Measurements from ENCODE around the gene ARL6IP5.
A peak's percentile ranks its signal among the peaks of the same experiment; 100 is the strongest.

Gene ARL6IP5

DNA sequence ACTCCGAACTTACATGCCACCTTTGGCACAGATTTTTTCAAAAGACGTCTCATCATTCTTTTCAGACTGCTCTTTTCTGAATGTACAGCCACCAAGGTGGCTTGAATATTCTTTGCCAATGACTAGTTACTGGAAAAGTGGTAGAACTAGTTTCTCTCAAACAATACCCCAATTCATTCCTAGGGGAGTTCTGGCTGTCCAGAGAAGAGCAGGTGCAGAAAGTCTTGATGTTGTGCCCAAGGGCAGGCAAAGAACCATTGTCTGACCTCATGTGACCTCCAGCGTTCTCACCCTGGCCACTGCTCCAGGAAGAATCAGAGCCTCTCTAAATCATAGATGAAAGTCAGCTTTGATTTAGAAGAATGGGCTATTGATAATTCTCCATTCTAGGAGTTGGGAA, 32.2 kb downstream of the ARL6IP5 start:
- no peak for DNase-seq (ENCODE audit: low spot score)

DNA sequence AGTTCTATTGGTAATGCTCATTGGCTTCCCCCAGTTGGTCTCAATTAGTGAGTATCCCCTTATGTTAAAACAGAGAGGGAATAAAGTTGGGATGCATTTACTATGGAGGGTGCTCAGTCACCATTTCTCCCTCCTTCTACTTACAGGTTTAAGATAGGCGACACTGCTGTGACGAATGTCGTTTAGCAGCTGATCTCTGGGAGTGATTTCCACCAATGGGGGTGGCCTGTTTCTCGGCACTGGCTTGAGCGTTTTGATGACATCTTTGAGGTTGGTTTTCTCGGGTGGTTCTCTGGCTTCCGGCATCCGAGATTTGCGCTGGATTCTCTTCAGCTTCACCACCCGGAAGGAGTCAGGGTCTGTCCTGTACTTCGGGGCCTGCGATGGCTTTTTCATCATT, 33.8 kb downstream of the ARL6IP5 start:
- DNase-seq (ENCODE audit: low spot score): no peak

DNA sequence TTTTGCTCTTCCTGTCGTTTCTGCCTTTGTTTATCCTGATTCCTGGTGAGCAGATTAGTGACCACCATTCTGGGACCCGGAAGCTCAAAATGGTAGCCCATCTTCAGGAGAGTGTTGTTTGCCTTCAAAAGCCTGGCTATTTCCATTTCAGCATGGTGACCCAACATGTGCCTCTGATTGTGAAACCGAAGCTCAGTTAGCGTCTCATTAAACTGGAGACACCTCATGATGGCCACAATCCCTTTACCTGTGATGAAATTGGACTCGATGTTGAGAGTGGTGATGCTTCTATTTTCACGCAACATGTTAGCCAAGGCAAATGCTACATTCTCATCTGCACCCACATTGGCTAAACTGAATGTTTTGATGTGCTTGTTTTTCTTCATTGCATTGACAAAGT, 34.4 kb downstream of the ARL6IP5 start:
- DNase-seq (ENCODE audit: low spot score): no peak

- no peak for DNase-seq (ENCODE audit: low spot score)
Observed at GRCh38 chr3:69119681-69120080, 34.9 kb downstream of the ARL6IP5 start.

DNA sequence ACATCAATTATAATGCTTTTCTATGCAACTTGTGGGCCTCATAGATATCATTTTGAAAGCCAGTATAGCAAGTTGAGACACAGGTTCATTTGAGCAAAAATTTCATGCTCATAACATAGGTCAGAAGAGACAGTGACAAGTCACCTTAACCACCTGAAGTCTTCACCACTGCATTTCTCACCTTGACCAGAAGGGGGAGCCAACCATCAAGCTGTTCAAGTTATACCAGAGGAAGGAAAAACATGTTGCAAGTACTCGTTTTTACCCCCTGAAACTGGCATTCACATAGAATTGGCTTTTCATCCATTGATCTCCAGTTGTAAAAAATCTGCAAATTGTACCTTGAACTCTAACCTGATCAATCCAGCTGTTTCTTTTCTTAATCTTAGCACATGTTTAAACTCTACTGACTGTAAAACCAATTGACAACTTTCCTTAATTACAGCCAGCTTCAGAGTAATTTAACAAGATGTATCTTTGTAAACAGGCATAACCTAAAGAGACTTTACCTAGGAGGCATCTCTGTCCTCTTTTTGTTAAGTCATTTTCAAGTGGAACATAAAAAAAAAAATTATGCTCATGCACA, 36.2 kb downstream of the ARL6IP5 start:
- peak; percentile 48 for DNase-seq (ENCODE audit: low spot score)

DNA sequence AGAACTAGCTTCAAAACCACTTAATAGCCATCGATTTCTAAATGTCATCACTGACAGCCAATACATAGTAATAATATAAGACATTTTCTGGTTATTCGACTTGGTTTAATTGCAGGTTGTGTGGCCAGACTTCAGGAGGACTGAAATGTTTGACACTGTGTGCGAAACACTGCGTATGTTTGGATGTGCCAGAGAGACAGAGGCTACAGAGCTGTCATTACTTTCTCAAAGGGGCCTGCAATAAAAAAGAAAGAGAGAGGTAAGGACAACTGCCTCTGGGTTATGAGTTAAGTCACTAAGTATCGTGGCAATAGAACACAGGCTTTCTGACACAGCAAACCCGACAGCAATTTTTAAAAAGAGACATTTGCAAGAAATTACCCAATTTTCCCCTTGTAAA, 36.8 kb downstream of the ARL6IP5 start:
- DNase-seq (ENCODE audit: low spot score): no peak

DNA sequence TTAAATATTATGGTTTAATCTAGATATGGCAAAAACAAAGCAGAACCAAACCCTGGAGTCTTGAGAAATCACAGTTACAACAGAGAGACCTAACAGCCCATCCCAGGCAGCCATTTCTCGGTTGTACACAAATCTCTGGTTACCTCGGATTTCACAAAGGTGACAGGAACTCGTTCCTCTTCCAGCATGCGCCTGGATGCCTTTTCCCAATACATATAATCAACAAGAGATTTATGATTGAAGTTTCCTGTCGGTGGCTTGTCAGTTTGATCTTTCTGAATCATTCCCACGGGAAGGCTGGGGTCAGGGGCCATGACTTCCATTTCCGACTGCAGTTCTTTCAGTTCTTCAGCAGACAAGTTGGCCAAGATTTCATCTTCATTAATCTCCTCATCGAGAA, 37.2 kb downstream of the ARL6IP5 start:
- DNase-seq (ENCODE audit: low spot score): no peak

DNA sequence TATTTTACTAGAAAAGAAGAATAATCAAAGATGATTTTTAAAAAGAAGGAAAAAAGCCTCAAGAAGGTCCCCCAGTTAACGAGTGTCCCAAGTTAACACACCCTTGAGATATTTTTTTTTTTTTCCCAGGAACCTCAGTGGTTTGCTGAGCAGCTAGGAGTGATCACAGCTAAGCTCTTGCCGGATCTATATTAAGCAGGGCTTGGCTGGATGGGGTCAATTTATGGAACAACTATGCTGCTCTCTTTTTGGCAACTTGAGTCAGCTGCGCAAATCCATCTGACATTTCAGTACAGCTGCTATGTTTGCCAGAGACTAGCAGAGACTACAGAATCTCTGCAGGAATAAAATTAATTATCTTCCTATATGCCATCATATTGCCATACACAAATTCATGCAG, 37.7 kb downstream of the ARL6IP5 start, which contains the start of gene LMOD3:
TSS of gene LMOD3 (minus strand) at position 193 of the 400 bp plus-strand sequence. CDS start 209 bp downstream, outside the sequence.
- no peak for DNase-seq (ENCODE audit: low spot score)

- no peak for DNase-seq (ENCODE audit: low spot score)
Observed at GRCh38 chr3:69126216-69126615, 41.5 kb downstream of the ARL6IP5 start.

DNA sequence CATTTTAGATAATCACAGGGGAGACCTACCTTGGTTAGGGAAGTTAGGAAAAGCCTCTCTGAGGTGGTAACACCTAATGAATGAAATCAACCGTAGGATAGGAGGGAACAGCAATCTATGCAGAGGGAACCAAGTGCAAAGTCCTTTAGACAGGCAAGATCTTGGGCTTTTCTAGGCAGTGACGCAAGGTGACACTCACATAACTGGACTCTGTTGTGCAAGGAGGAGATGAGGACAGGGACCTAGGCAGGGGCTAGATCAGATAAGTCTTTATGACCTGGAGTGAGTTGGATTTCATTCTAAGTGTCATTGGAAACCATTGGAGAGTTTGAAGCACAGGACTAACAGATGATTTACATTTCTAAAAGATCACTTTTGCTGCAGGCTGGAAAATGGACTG, 42.3 kb downstream of the ARL6IP5 start:
- no peak for DNase-seq (ENCODE audit: low spot score)

DNA sequence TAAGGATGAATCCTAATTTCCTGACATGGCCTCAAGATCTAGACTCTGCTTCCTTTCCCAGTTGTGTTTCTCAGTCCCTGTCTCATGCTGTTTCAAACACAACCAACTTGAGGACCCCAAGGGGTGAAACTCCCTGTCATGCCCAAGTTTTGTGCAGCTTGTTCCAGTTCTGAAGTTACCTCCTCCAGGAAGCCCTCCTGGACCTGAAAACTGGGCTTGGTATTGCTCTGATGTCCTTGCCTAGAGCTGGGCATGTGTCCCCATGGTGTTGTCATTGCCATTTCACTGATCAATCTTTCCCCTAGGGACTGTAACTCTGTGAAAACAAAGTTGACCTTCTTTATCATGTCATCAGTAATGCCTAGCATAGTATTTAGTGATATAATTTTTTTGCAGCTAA, 43.8 kb downstream of the ARL6IP5 start:
- no peak for DNase-seq (ENCODE audit: low spot score)

- DNase-seq (ENCODE audit: low spot score): peak; percentile 43
Observed at GRCh38 chr3:69129531-69129930, 44.8 kb downstream of the ARL6IP5 start.

- DNase-seq (ENCODE audit: low spot score): no peak
Observed at GRCh38 chr3:69130689-69131088, 46.0 kb downstream of the ARL6IP5 start.

- no peak for DNase-seq (ENCODE audit: low spot score)
Observed at GRCh38 chr3:69137005-69137404, 52.3 kb downstream of the ARL6IP5 start.

- DNase-seq (ENCODE audit: low spot score): no peak
Observed at GRCh38 chr3:69137412-69137811, 52.7 kb downstream of the ARL6IP5 start.

DNA sequence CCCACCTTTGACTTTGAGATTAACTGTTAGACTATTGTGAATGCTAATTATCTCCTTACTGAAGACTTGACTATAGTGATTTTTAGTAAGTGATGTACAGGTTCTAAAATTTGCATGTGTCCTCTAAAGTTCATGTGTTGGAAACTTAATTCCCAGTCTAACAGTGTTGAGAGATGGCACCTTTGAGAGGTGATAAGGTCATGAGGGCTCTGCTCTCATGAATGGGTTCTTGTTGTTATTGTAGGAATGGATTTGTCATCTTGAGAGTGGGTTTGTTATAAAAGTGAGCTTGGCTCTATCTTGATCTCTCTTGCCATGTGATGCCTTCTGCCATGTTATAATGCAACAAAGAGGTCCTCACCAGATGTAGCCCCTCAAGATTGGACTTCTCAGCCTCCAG, 56.6 kb downstream of the ARL6IP5 start:
- no peak for DNase-seq (ENCODE audit: low spot score)

GRCh38 chr3:69142090-69142489, 57.4 kb downstream of the ARL6IP5 start:
- no peak for DNase-seq (ENCODE audit: low spot score)

DNA sequence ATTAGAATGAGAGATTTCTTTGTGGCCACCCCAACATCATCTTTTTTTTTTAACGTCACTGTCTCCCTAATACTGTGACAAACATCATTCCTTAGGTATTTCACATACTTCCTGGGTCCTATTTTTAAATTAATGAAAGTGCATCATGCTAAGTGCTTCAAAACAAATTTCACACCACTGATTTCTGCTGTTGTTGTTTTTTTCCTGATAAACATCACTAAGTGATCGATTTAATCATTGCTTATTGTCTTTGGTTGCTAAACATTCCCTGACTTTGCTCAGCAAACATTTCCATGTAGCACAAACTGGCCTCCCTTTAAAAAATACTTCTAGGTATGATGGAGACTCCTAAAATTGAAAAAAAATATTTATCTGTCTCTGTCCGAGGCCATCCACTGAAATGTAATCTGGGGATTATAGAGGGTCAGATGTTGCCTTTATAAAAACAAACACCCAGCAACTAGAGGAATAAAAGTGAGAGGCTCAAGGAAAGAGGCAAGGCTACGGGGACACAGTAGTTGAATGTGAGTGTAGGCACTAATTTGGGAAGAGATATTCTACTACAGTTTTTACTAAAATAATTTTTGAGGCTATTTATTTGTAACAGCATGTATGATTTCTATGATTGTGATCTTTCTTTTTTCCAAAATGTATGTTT, 58.2 kb downstream of the ARL6IP5 start:
- no peak for DNase-seq (ENCODE audit: low spot score)

DNA sequence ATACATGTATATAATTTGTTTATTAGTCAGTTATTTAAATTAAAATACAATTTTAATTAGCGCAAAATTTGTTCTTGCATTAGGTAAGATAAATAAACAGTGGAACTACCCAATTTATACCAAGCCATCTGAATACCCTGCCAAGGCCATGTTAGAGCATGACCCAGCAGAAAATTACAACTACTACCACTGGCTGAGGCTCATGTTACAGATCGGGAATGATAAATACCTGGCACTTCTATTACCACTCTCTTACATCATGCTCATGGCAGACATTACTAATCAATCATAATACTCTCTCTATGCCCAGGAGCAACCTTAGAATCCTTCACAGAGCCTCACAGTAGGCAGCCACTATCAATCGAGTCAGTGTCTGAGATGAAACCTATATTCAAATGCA, 58.9 kb downstream of the ARL6IP5 start:
- DNase-seq (ENCODE audit: low spot score): no peak

DNA sequence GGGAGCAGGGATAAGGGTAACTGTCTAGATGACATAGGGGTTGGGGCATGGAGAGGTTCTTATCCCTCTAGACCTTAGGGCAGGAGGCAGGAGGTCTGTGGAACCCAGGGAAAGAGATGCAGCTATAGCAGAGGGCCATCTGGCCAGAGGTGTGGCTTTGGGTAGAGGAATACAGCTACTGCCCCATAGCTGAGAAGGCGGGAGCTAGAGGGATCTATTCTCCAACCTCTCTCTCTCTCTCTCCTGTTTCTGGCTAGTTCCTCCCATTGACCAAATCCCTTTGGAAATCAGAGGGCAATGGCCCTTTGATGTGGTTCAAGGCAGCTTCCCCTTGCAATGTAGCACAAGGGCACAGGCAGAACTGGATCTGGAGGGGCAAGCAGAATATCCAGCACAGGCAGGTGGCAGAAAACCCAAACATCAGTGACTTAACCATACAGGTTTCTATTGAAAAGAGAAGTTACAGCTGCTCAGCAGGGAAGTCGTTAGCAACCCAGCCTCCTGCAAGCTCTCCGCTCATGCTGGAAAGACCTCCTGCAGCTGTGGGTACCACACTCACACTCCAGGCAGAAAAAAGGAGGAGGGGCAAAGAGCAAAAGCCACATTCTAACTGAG, 60.0 kb downstream of the ARL6IP5 start:
- no peak for DNase-seq (ENCODE audit: low spot score)

GRCh38 chr3:69145688-69146087, 61.0 kb downstream of the ARL6IP5 start:
- no peak for DNase-seq (ENCODE audit: low spot score)

- no peak for DNase-seq (ENCODE audit: low spot score)
Observed at GRCh38 chr3:69149586-69149985, 64.8 kb downstream of the ARL6IP5 start.

Measured in AG20443 (cell line).